ACC112 (cell line): Measurements from ENCODE around the gene ASXL1.

Experiments
- H2AFZ ChIP-seq: fragments of 200-600 bp; sonication (generic); one replicate; pipeline ENCODE4 v1.6.0; 2017; ENCODE audit warnings: antibody characterized with exemption, low read length; ENCODE audit not compliant: unreplicated experiment
- H3K27ac ChIP-seq: fragments of 200-600 bp; sonication (generic); 2 replicates; pipeline ENCODE4 v1.5.1; 2014; ENCODE audit warnings: low read depth, mild to moderate bottlenecking, antibody characterized with exemption, low read length, moderate library complexity
- H3K27me3 ChIP-seq: fragments of 200-600 bp; sonication (generic); 2 replicates; pipeline ENCODE4 v1.6.1; 2014; ENCODE audit warnings: mild to moderate bottlenecking, antibody characterized with exemption, low read length, moderate library complexity, mixed read lengths; ENCODE audit not compliant: insufficient read depth
- H3K36me3 ChIP-seq: fragments of 200-600 bp; sonication (generic); 2 replicates; pipeline ENCODE4 v1.6.1; 2016; ENCODE audit warnings: mild to moderate bottlenecking, antibody characterized with exemption, low read length, moderate library complexity, mixed read lengths; ENCODE audit not compliant: insufficient read depth
- H3K4me1 ChIP-seq: fragments of 200-600 bp; sonication (generic); one replicate; pipeline ENCODE4 v1.6.1; 2016; ENCODE audit warnings: low read length, mixed read lengths; ENCODE audit not compliant: insufficient read depth, unreplicated experiment, control insufficient read depth
- H3K4me3 ChIP-seq: fragments of 200-600 bp; sonication (generic); 2 replicates; pipeline ENCODE4 v1.5.1; 2014; ENCODE audit warnings: mild to moderate bottlenecking, low read depth, low read length
- H3K79me2 ChIP-seq: fragments of 200-600 bp; sonication (generic); one replicate; pipeline ENCODE4 v1.6.0; 2016; ENCODE audit warnings: low read length; ENCODE audit not compliant: control insufficient read depth, unreplicated experiment, insufficient read depth

Gene ASXL1

DNA sequence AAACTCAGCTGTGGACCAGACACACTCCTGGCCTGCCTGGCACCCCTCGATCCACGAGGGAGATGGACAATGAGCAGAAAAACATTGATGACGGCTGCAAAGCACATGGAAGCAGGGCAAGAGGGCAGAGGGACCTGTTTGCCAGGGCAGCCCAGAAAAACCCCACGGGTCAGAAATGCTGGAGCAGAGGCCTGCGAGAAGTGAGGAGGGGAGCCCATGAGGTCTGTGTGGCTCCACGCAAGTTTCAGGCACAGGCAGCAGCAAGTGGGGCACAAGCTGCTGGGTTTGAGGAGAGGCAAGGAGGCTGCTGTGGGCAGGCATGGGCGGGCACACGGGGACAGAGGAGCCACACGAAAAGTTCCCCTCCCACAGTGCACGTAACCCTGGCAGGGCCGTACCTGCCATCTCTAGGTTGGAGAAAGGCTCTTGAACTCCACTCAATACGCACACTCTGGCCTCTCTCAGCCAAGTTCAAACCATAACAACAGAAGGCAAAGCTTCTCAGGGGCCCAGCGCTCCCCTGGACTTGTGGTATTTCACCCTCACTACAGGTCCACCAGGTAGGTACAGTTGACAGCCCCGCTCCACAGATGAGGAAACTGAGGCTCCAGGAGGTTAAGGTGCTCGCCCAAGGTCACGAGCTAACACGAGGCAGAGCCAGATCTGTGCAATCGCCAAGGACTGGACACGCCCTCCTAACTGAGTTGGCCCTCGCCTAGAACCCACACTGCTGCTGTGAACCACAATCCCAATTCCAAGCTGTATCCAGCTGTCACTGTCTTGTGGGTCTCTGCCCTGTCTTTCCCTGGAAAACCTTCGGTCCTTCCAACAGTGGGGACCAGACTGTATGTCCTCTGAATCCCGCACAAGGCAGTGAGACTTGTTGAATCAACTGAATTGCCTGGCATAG lies 118.8 kb downstream of the ASXL1 start:
- no peaks in the 10 kb centered on the region for H3K27me3 ChIP-seq
- H3K79me2 ChIP-seq, result peaks cover 24% of the 10 kb centered on the region
- H3K4me3 ChIP-seq, result no peak overlapping the region
- no peaks in the 10 kb centered on the region for H3K36me3 ChIP-seq
- H2AFZ ChIP-seq, result no peak overlapping the region
- H3K4me1 ChIP-seq, result peaks cover 27% of the 10 kb centered on the region
- H3K27ac ChIP-seq, result no peak overlapping the region

DNA sequence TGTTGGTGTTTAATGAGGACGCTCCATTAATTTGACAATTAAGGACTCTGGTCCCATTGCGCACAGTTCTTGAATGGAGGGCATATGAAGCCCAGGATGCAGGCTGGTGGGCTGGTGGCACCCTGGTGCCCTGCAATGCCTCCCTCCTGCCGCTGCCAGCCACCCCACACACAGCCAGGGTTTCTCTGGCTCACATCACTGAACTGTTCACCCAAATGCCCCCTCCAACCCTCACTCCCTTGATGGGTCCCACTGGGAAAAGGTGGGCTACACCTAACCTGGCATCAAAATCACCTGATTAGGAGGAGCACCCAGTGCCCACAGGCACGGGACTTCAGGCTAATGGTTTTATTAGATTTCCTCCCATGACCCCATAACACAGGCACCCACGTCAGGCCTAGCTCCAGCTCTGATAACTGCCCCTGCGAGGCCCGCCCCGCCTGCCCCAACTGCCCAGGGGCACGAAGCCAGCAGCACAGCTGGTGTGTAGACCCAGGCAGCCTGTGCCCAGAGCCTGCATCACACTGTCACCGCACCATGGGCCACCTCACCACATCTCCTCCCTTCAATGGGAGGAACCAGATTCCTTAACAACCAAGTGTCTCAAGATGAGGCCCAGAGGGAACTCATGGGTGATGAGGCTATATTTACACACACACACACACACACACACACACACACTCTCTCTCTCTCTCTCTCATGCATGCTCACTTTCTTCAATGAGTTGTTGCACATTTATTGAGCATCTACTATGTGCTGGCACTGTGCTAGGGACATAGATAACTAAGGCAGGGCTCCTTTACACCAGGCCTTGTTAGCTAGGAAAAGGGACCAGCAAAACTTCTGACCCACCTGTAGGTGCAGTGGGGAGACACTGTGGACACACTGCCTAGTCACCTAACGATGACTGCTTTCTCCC lies 119.7 kb downstream of the ASXL1 start:
- Histone ChIP-seq H3K79me2 (peaks cover 21% of the 10 kb centered on the region), H3K36me3 (no peaks in the 10 kb centered on the region), H3K4me1 (peaks cover 32% of the 10 kb centered on the region), H3K27me3 (no peaks in the 10 kb centered on the region), H2AFZ (no peak overlapping the region), H3K4me3 (no peak overlapping the region), H3K27ac (no peak overlapping the region)

DNA sequence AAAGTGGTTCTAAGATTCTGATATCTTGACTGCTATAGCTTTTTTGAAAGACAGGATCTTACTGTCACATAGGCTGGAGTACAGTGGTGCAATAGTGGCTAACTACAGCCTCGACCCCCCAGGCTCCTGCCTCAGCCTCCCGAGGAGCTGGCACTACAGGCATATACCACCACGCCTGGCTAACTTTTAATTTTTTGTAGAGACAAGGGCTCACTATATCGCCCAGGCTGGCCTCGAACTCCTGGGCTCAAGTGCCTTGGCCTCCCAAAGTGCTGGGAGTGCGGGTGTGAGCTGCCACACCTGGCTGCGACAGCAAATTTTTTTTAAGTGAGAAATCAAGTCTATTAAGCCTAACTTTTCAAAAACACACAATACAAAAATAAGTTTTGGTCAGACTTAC lies 120.4 kb downstream of the ASXL1 start:
- Histone ChIP-seq H3K79me2 (peaks cover 14% of the 10 kb centered on the region), H3K27me3 (no peaks in the 10 kb centered on the region), H3K27ac (no peak overlapping the region), H3K4me3 (no peak overlapping the region), H3K36me3 (no peaks in the 10 kb centered on the region), H3K4me1 (peaks cover 28% of the 10 kb centered on the region), H2AFZ (no peak overlapping the region)

DNA sequence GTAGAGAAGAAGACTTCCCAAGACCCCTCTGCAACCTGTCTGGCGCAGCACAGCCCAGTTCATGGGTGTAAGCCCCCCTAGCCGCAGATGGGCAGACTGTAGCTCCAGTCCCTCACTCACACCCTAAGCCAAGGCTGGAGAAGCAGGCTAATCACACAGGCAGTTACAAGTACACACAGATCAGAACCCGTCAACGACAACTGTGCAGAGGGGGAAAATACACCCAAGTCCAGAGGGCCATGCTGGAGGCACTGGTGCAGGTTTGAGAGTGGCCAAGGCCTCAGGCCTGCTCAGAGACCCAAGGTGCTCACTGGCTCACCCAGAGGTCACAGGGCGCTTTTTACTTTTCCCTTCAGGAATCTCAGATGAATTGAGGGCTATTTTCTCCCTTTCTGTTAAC lies 120.9 kb downstream of the ASXL1 start:
- Histone ChIP-seq H3K4me1 (peaks cover 23% of the 10 kb centered on the region), H3K4me3 (no peak overlapping the region), H3K27me3 (no peaks in the 10 kb centered on the region), H3K79me2 (peaks cover 11% of the 10 kb centered on the region), H2AFZ (no peak overlapping the region), H3K36me3 (no peaks in the 10 kb centered on the region), H3K27ac (no peak overlapping the region)

DNA sequence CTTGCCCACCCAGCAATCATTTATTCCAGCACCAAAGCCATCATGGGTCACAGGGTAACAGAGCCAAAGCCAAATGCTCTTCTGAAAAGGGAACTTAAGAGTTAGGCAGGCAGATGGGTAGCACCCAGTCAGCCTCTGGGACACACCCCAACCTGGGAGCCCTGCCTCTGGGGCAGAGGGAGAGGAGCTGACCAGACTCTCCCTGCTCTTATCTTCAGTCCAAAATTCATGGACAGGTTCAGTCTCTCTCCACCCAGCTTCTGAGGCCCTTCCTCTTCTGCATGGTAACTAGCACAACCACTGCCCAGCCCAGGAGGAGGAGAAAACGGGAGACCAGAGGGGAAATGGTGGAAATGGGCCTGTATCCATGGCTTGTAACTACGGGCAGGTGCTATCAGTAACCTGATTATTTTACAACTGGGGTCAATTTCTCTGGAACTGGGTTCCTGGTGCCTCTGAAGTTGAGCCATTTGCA lies 121.6 kb downstream of the ASXL1 start:
- Histone ChIP-seq H3K27me3 (no peaks in the 10 kb centered on the region), H3K27ac (no peak overlapping the region), H3K79me2 (peaks cover 6% of the 10 kb centered on the region), H3K4me3 (no peak overlapping the region), H2AFZ (no peak overlapping the region), H3K36me3 (no peaks in the 10 kb centered on the region), H3K4me1 (peaks cover 16% of the 10 kb centered on the region)

DNA sequence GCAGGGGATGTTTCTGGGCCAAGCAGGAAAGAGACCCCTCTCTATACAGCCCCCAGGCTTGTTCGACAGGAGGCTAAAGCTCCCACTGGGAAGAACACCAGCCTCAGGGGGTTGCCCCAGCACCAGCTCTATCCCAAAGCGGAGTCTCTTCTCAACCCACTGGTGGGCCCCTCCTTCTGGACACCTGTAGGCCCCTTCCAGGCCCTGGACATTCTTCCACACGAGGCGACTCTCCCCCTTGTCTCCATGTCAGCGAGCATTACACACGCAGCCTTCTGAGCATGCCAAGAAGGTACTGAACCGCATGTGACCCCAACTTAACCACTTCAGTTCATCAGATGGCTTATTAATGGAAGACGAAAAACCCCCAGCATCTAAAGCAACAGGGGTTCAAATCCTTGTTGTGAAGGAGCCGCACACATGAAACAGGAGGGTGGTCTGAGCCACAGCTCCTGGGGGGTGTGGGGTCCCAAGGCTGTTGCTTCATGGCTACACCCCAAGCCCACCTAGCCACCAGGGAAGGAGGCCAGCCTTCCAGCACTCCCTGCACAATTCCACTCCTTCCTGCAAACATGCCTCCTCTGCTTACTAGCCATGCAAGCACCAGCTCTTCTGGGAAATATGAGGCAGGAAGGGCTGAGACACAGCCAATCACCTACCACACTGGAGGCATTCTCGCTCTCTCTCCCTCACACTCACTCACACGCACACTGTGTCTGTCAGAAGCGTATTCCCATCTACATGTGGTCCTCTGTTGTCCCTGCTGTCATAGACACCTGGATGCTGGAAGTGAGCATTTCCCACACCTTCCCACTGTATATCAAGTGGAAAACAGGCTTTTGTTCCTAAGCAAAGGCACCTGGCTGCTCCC lies 122.5 kb downstream of the ASXL1 start:
- Histone ChIP-seq H3K4me1 (peaks cover 15% of the 10 kb centered on the region), H3K4me3 (no peak overlapping the region), H3K79me2 (peaks cover 6% of the 10 kb centered on the region)

DNA sequence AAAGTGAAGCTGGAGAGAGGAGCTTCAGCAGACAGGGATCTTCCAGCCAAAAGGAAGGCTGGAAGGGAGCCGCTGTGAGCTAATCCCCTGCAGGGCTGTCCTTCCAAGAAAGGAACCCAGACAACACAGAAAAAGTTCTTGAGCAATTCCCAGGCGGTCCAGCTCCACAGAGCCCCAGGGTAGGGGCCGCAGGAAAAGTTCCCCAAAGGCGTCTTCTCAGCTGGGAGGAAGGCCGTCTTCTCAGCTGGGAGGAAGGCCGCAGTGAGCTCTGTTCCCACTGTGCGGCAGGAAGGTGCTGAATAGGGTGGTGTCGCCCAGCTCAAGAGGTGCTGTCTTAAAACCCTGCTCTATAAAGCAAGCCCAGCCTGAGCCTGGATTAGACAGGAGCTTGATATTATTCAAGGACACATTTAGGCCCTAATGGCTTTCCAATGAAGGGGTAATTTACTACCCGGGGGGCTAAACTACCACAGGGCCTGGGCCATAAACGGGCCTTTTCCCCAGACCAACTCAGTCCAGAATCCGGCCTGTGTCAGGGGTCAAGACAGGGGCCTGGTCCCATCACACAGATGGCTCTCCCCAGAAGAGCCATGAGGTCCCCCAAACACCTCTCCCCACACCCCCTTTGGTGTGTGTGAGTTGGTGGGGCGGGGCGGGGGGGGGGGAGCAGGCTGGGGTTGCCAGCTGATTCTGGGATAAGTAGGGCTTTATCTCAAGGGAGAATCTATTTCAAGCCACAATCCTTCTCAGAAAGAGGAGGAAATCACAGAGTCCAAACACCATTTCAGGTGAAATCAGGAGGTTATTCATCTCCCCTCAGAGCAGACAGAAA lies 123.4 kb downstream of the ASXL1 start:
- Histone ChIP-seq H3K79me2 (peaks cover 3% of the 10 kb centered on the region), H3K27ac (no peak overlapping the region)

More for the DNA sequence above, 122.5 kb downstream of the ASXL1 start:
- no peaks in the 10 kb centered on the region for H3K27me3 ChIP-seq
- no peak overlapping the region for H3K27ac ChIP-seq
- no peak overlapping the region for H2AFZ ChIP-seq
- no peaks in the 10 kb centered on the region for H3K36me3 ChIP-seq

DNA sequence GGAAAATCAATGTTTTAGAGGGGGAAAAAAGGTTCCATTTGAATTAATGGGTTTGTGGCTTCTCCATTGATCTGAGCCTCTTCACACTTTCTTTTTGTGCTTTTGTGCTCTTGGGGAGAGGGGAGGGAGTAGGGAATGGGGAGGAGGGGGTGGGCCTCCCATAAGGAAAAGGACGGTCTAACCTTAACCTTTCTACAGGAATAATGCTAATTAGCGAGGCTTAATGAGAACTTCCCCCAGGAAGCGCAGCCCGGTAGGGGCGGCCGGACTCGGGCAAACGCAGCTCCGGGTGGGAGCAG lies 124.0 kb downstream of the ASXL1 start:
- Histone ChIP-seq H3K4me1 (peaks cover 5% of the 10 kb centered on the region), H3K27ac (no peak overlapping the region), H2AFZ (no peak overlapping the region), H3K36me3 (no peaks in the 10 kb centered on the region), H3K79me2 (no peaks in the 10 kb centered on the region), H3K27me3 (no peaks in the 10 kb centered on the region), H3K4me3 (peak overlapping the region; percentile 91)

More for the DNA sequence above, 123.4 kb downstream of the ASXL1 start:
- no peaks in the 10 kb centered on the region for H3K36me3 ChIP-seq
- peak overlapping the region; percentile 91; the same call in 1 of the 2 replicates for H3K4me3 ChIP-seq
- H3K27me3 ChIP-seq, result no peaks in the 10 kb centered on the region
- peaks cover 5% of the 10 kb centered on the region for H3K4me1 ChIP-seq
- no peak overlapping the region for H2AFZ ChIP-seq

DNA sequence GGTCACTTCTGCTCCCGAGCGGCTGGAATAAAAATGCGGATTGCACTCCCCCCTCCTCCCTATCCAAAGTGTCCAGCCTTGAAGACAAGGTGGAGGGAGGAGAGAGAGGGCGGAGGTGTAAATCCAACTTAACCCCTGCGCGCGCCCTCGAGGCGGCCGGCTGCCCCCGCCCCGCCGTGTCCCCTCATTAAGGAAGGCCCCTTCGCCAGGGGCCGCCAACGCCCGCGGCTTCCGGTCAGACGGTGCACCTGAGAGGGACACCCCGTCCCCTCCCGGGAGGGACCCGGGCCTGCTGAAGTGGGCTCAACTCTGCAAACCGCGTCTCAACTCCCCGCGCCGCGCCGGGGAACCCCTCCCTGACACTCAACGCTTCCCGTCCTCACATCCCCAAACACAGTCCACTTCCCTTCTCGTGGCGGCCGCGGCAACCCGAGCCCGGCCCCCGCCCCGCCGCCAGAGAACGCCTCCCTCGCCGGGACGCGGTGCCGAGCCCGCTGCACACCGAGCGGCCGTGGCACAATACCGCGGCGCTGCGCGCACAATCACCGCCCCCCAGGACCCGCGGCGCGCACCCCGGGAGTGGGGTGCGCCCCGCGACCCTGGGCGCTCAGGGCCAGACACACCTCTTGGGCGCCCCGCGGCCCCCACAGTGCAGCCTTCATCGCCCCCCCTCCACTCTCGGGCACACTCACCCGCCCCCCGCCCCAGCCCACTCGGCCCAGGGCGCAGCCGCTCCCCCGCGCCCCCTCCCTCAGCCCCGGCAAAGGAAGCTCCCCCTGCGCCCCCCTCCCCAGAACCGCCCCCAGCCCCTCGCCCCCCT lies 124.5 kb downstream of the ASXL1 start:
- no peak overlapping the region for H3K27ac ChIP-seq
- H3K4me1 ChIP-seq, result peaks cover 5% of the 10 kb centered on the region
- H3K36me3 ChIP-seq, result no peaks in the 10 kb centered on the region
- H3K79me2 ChIP-seq, result no peaks in the 10 kb centered on the region
- H3K27me3 ChIP-seq, result no peaks in the 10 kb centered on the region
- H3K4me3 ChIP-seq, result peak overlapping the region; percentile 91
- H2AFZ ChIP-seq, result peak overlapping the region; percentile 66
